ENCODE results near the gene NDRG2. TPM values are rescaled to one million over a fixed set of nuclear protein-coding genes. Genes with fewer than 3 reads are reported as not detected.

NDRG2 gene
- total RNA-seq, 1 experiment from 2014 or later: 18.9 TPM

DNA sequence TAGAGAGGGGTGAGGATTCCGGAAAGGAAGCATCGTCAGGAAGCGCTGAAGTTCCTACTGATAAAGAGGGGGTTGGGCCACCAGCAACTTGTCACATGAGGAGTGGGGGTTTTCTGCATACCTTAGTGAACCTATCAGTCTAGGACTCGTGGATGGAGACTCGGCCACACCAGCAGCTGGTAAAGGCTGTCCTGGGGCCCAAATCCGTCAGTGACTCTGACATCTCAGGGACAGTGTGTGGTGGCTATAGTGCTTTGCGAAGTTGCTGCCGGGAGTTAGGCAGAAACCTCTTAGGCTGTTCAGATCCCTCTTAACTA lies 53.2 kb downstream of the NDRG2 start (continued):
- no peak for TF ChIP-seq ATF3 (IDR thresholded peaks at IDR 0.05)
- TF ChIP-seq, protein P1, sequence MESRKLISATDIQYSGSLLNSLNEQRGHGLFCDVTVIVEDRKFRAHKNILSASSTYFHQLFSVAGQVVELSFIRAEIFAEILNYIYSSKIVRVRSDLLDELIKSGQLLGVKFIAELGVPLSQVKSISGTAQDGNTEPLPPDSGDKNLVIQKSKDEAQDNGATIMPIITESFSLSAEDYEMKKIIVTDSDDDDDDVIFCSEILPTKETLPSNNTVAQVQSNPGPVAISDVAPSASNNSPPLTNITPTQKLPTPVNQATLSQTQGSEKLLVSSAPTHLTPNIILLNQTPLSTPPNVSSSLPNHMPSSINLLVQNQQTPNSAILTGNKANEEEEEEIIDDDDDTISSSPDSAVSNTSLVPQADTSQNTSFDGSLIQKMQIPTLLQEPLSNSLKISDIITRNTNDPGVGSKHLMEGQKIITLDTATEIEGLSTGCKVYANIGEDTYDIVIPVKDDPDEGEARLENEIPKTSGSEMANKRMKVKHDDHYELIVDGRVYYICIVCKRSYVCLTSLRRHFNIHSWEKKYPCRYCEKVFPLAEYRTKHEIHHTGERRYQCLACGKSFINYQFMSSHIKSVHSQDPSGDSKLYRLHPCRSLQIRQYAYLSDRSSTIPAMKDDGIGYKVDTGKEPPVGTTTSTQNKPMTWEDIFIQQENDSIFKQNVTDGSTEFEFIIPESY (IDR thresholded peaks at IDR 0.05; ENCODE audit: extremely low read depth, insufficient replicate concordance, low read length): no peak
- no peak for TF ChIP-seq SIN3A (IDR thresholded peaks at IDR 0.05; ENCODE audit: low read depth)

- intact Hi-C loops (cut with micrococcal nuclease): loop anchor here (2.0 to 10.0 kb wide), 3 partner anchors 114 to 356 kb away; no protein-coding TSS in a partner anchor
- no peaks in the 10 kb centered on the region for H3K9me2 ChIP-seq (ENCODE audit: insufficient read depth)
- ChIA-PET POLR2A (interaction anchor here (1.3 to 1.9 kb wide), 3 partner anchors 10 to 314 kb away, joined by 3 to 9 read pairs (median 4); partner anchors contain the start of gene SLC39A2), RAD21 (ENCODE audit: low non-redundant PET in 1 of 2, low total read pairs in 2 of 2, uncharacterized antibody in 2 of 2, unreplicated experiment in 2 of 2) (interaction anchor here (0.9 to 1.7 kb wide), 4 partner anchors 44 to 114 kb away, joined by 3 to 5 read pairs (median 4); no protein-coding TSS in a partner anchor), CTCF (interaction anchor here (0.7 to 3.4 kb wide), 34 partner anchors 10 to 524 kb away, joined by 3 to 53 read pairs (median 4); partner anchors contain the start of genes ARHGEF40 and SLC39A2)
- peak; percentile 65 for DNase-seq (ENCODE audit: low read depth, low spot score)
- H3K4me2 ChIP-seq (ENCODE audit: low read length): peak overlapping the region; percentile 89
- H3K79me2 ChIP-seq (ENCODE audit: insufficient read depth, low read length): no peaks in the 10 kb centered on the region
- TF ChIP-seq FOSL1 (IDR thresholded peaks at IDR 0.05; ENCODE audit: low read depth) (no peak), ELF1 (IDR thresholded peaks at IDR 0.05; ENCODE audit: borderline replicate concordance, low read depth) (no peak), JUND (IDR thresholded peaks at IDR 0.05) (no peak), CEBPB (IDR thresholded peaks at IDR 0.05; ENCODE audit: low read depth) (no peak), ZFX (IDR thresholded peaks at IDR 0.05) (no peak), MAX (IDR thresholded peaks at IDR 0.05) (no peak; the same call in 1 of the 2 replicates), SP1 (IDR thresholded peaks at IDR 0.05; ENCODE audit: low read depth) (no peak), SRF (IDR thresholded peaks at IDR 0.05; ENCODE audit: low read depth) (no peak), CBX3 (IDR thresholded peaks at IDR 0.05; ENCODE audit: low read depth) (0 out of 2 replicates have a peak, but pooled peaks have one; percentile 9), RAD21 (IDR thresholded peaks at IDR 0.05; ENCODE audit: low read depth) (peak; percentile 56), EGR1 (IDR thresholded peaks at IDR 0.05; ENCODE audit: low read depth) (no peak), CTCF (IDR thresholded peaks at IDR 0.05 in 2 of 3, conservative IDR thresholded peaks at IDR 0.05 in 1 of 3; ENCODE audit: borderline replicate concordance in 1 of 3, insufficient read depth in 1 of 3, low read depth in 2 of 3, low read length in 2 of 3) (peak; percentile 74 to 98 (median 95)), YY1 (IDR thresholded peaks at IDR 0.05; ENCODE audit: extremely low read depth, insufficient replicate concordance, low read depth, low read length) (peak; percentile 7)
- H4K20me1 ChIP-seq (ENCODE audit: insufficient read depth): no peaks in the 10 kb centered on the region
- peak overlapping the region; percentile 61 to 63 for H3K4me3 ChIP-seq (replicated peaks in 1 of 2; ENCODE audit: low read depth in 1 of 2, low read length in 2 of 2)
- ATAC-seq: peak; percentile 91
- BruUV-seq (replicated peaks): no TSS peak
- peaks cover 10 to 30% of the 10 kb centered on the region in 2 experiments for H3K4me1 ChIP-seq (ENCODE audit: control insufficient read depth in 1 of 2, insufficient read depth in 2 of 2, low read length in 2 of 2)
- peak overlapping the region; percentile 59 for H3K9ac ChIP-seq (ENCODE audit: low read length)
- peak overlapping the region; percentile 39 for H3K27ac ChIP-seq (ENCODE audit: low read depth, low read length)
- no peaks in the 10 kb centered on the region for H3K27me3 ChIP-seq (ENCODE audit: insufficient read depth, low read length)
- H2AFZ ChIP-seq (ENCODE audit: low read depth, low read length, poor library complexity, severe bottlenecking): peak overlapping the region; percentile 59
- H3K36me3 ChIP-seq (ENCODE audit: control insufficient read depth in 1 of 2, insufficient read depth in 2 of 2, low read length in 2 of 2): no peaks in the 10 kb centered on the region
- no peaks in the 10 kb centered on the region for H3K9me3 ChIP-seq (ENCODE audit: control insufficient read depth in 1 of 2, insufficient read depth in 1 of 2, low read depth in 1 of 2, low read length in 2 of 2)
These were observed 53.7 kb downstream of the NDRG2 start for GRCh38 chr14:20970983-20971704.

Data from HCT116 (cell line).